CD8-positive, alpha-beta memory T cell (primary cell): ENCODE measurements around the gene HS6ST1. TPM values are rescaled to one million over a fixed set of nuclear protein-coding genes. Genes with fewer than 3 reads are reported as not detected.

ENCODE experiments used
- CTCF ChIA-PET: fragments of 350-600 bp; sonication (Branson Sonifier 250); formaldehyde crosslinking; loops from one replicate; lab custom pipeline; 2021; ENCODE audit warnings: antibody characterized with exemption; lab: Charles Lee
- POLR2A ChIA-PET: fragments of 350-600 bp; sonication (Branson Sonifier 250); formaldehyde crosslinking; loops from one replicate; lab custom pipeline; 2021; ENCODE audit warnings: antibody characterized with exemption; lab: Charles Lee
- DNase-seq, 5 donors: peaks; one replicate each; pipeline versions ENCODE4 v3.0.0 to v3.0.0-alpha.2; 2020 to 2022; ENCODE audit warnings: mixed read lengths in 1 of 5
- H3K27ac ChIP-seq: one replicate; pipeline ENCODE4 v1.7.0; 2013; ENCODE audit warnings: low read depth, mild to moderate bottlenecking, low read length, moderate library complexity
- H3K27me3 ChIP-seq: 2 replicates; pipeline ENCODE4 v1.7.0; 2013; ENCODE audit warnings: low read length, mild to moderate bottlenecking; ENCODE audit not compliant: insufficient read depth, poor library complexity, severe bottlenecking
- H3K36me3 ChIP-seq: 2 replicates; pipeline ENCODE4 v1.7.0; 2013; ENCODE audit warnings: mild to moderate bottlenecking, low read length, moderate library complexity; ENCODE audit not compliant: insufficient read depth
- H3K4me1 ChIP-seq: 2 replicates; pipeline ENCODE4 v1.7.0; 2013; ENCODE audit warnings: mild to moderate bottlenecking, low read length, moderate library complexity; ENCODE audit not compliant: insufficient read depth
- H3K4me3 ChIP-seq: 2 replicates; pipeline ENCODE4 v1.7.0; 2013; ENCODE audit warnings: mild to moderate bottlenecking, low read length
- H3K9me3 ChIP-seq: 2 replicates; pipeline ENCODE4 v1.7.0; 2013; ENCODE audit warnings: mild to moderate bottlenecking, low read length
- H3K27ac Mint-ChIP-seq, 8 donors: one replicate each; pipeline ENCODE4 v1.8.0; 2020 to 2021; ENCODE audit warnings: mixed read lengths in 8 of 8, mild to moderate bottlenecking in 6 of 8, inconsistent platforms in 3 of 8, moderate library complexity in 3 of 8
- H3K27me3 Mint-ChIP-seq, 2 donors: one replicate each; pipeline ENCODE4 v1.8.0; 2020 to 2021; ENCODE audit warnings: mixed read lengths in 2 of 2, mild to moderate bottlenecking in 1 of 2, moderate library complexity in 1 of 2
- H3K36me3 Mint-ChIP-seq, 3 donors: one replicate each; pipeline ENCODE4 v1.8.0; 2020 to 2021; ENCODE audit warnings: mixed read lengths in 3 of 3, inconsistent platforms in 1 of 3, mild to moderate bottlenecking in 1 of 3
- H3K4me1 Mint-ChIP-seq, 3 donors: one replicate each; pipeline ENCODE4 v1.8.0; 2020 to 2021; ENCODE audit warnings: mixed read lengths in 3 of 3, inconsistent platforms in 1 of 3, mild to moderate bottlenecking in 1 of 3
- H3K4me3 Mint-ChIP-seq, 7 donors: one replicate each; pipeline ENCODE4 v1.8.0; 2020 to 2021; ENCODE audit warnings: mixed read lengths in 7 of 7, mild to moderate bottlenecking in 6 of 7, moderate library complexity in 4 of 7, inconsistent platforms in 2 of 7
- H3K9me3 Mint-ChIP-seq, 5 donors: one replicate each; pipeline ENCODE4 v1.8.0; 2020 to 2022; ENCODE audit warnings: mixed read lengths in 5 of 5, mild to moderate bottlenecking in 3 of 5, moderate library complexity in 2 of 5, inconsistent platforms in 1 of 5
- polyA plus RNA-seq: library from polyadenylated mRNA; unstranded; fragments of 300-500 nt; fragmentation: Illumina TruSeq; gene quantifications from one replicate; pipeline ENCODE4 v1.2.3, GENCODE V29; 2021
- total RNA-seq, 2 experiments: library from RNA; stranded (reverse); gene quantifications; one replicate each; pipeline ENCODE4 v1.2.3, GENCODE V29; 2021

The HS6ST1 gene
- total and polyA plus RNA-seq, 3 experiments from 2014 or later = 4.6 to 18.2 (median 18.0) TPM

- Mint-ChIP-seq H3K27ac (no peak overlapping the region), H3K4me1 (no peaks in the 10 kb centered on the region), H3K9me3 (peaks cover 0 to 8% (median 6%) of the 10 kb centered on the region in 5 donors), H3K27me3 (peaks cover 7 to 21% of the 10 kb centered on the region in 2 donors), H3K4me3 (no peak overlapping the region), H3K36me3 (peaks cover 0 to 7% (median 0%) of the 10 kb centered on the region in 3 donors)
- no peaks in the 10 kb centered on the region for H3K36me3 ChIP-seq
- H3K9me3 ChIP-seq = no peaks in the 10 kb centered on the region
- CTCF ChIA-PET = no interaction called here
- POLR2A ChIA-PET = no interaction called here
- no peak overlapping the region for H3K27ac ChIP-seq
- no peak overlapping the region for H3K4me3 ChIP-seq
- no peaks in the 10 kb centered on the region for H3K4me1 ChIP-seq
- no peaks in the 10 kb centered on the region for H3K27me3 ChIP-seq
- no peak for DNase-seq
Observed at GRCh38 chr2:128345436-128346165, 26.9 kb upstream of the HS6ST1 start.

GRCh38 chr2:128344101-128344500, 25.4 kb upstream of the HS6ST1 start:
- no peaks in the 10 kb centered on the region for H3K27me3 ChIP-seq
- no peak overlapping the region for H3K4me3 Mint-ChIP-seq
- H3K27ac ChIP-seq = no peak overlapping the region
- no peak for DNase-seq
- POLR2A ChIA-PET = no interaction called here
- no peaks in the 10 kb centered on the region for H3K4me1 ChIP-seq
- H3K4me3 ChIP-seq = no peak overlapping the region
- H3K27ac Mint-ChIP-seq = no peak overlapping the region
- no peaks in the 10 kb centered on the region for H3K9me3 ChIP-seq
- H3K36me3 ChIP-seq = no peaks in the 10 kb centered on the region
- H3K36me3 Mint-ChIP-seq = no peaks in the 10 kb centered on the region
- no peaks in the 10 kb centered on the region for H3K4me1 Mint-ChIP-seq
- H3K27me3 Mint-ChIP-seq = peaks cover 7 to 9% of the 10 kb centered on the region in 2 donors
- H3K9me3 Mint-ChIP-seq = peaks cover 0 to 4% (median 0%) of the 10 kb centered on the region in 5 donors
- CTCF ChIA-PET = interaction anchor here (0.7 to 1.4 kb wide), 2 partner anchors 11 to 21 kb away, joined by 3 to 4 read pairs; no protein-coding TSS in a partner anchor

DNA sequence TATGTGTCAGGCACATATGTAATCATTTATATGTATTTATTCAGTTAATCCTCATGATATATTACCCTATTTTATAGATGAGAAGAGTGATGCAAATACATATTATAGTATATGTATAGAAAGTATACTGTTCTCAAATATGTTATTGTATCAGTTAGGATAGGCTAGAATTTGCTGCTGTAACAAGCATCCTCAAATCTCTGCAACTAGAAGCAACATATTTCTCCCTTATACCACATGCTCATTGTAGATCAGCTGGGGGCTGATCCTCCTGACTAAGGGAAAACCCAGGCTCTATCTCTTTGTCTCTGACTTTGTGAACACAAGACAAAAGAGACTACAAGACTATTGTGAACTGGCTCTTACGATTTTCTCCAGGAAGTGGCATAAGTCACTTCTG, 24.8 kb upstream of the HS6ST1 start:
- CTCF ChIA-PET = interaction anchor here (1.4 kb wide), 1 partner anchor 12 kb away, joined by 3 read pairs; no protein-coding TSS in a partner anchor
- no peak overlapping the region for H3K27ac Mint-ChIP-seq
- POLR2A ChIA-PET = no interaction called here
- Histone ChIP-seq H3K27me3 (no peaks in the 10 kb centered on the region), H3K4me1 (no peaks in the 10 kb centered on the region), H3K27ac (no peak overlapping the region), H3K36me3 (no peaks in the 10 kb centered on the region), H3K9me3 (no peaks in the 10 kb centered on the region), H3K4me3 (no peak overlapping the region)
- no peaks in the 10 kb centered on the region for H3K36me3 Mint-ChIP-seq
- no peak overlapping the region for H3K4me3 Mint-ChIP-seq
- DNase-seq = no peak
- H3K4me1 Mint-ChIP-seq = no peaks in the 10 kb centered on the region
- H3K27me3 Mint-ChIP-seq = peaks cover 4 to 7% of the 10 kb centered on the region in 2 donors
- H3K9me3 Mint-ChIP-seq = peaks cover 0 to 3% (median 0%) of the 10 kb centered on the region in 5 donors

GRCh38 chr2:128342550-128342949, 23.9 kb upstream of the HS6ST1 start:
- H3K4me1 ChIP-seq = no peaks in the 10 kb centered on the region
- ChIA-PET POLR2A (no interaction called here), CTCF (interaction anchor here (1.4 kb wide), 1 partner anchor 13 kb away, joined by 3 read pairs; no protein-coding TSS in a partner anchor)
- no peak for DNase-seq
- H3K27ac ChIP-seq = no peak overlapping the region
- no peak overlapping the region for H3K27ac Mint-ChIP-seq
- H3K36me3 Mint-ChIP-seq = no peaks in the 10 kb centered on the region
- H3K9me3 Mint-ChIP-seq = peaks cover 0 to 3% (median 0%) of the 10 kb centered on the region in 5 donors
- H3K9me3 ChIP-seq = no peaks in the 10 kb centered on the region
- no peak overlapping the region for H3K4me3 Mint-ChIP-seq
- no peaks in the 10 kb centered on the region for H3K4me1 Mint-ChIP-seq
- H3K27me3 Mint-ChIP-seq = peaks cover 2 to 7% of the 10 kb centered on the region in 2 donors
- no peaks in the 10 kb centered on the region for H3K36me3 ChIP-seq
- no peak overlapping the region for H3K4me3 ChIP-seq
- no peaks in the 10 kb centered on the region for H3K27me3 ChIP-seq

- DNase-seq = no peak
- Mint-ChIP-seq H3K36me3 (no peaks in the 10 kb centered on the region), H3K9me3 (peaks cover 0 to 3% (median 0%) of the 10 kb centered on the region in 5 donors), H3K4me1 (no peaks in the 10 kb centered on the region), H3K27ac (no peak overlapping the region), H3K4me3 (no peak overlapping the region), H3K27me3 (peaks cover 3 to 8% of the 10 kb centered on the region in 2 donors)
- POLR2A ChIA-PET = no interaction called here
- Histone ChIP-seq H3K36me3 (no peaks in the 10 kb centered on the region), H3K4me3 (no peak overlapping the region), H3K27me3 (no peaks in the 10 kb centered on the region), H3K4me1 (no peaks in the 10 kb centered on the region), H3K27ac (no peak overlapping the region), H3K9me3 (no peaks in the 10 kb centered on the region)
- CTCF ChIA-PET = no interaction called here
Observed at GRCh38 chr2:128341621-128342020, 23.0 kb upstream of the HS6ST1 start.

GRCh38 chr2:128332091-128332634, 13.5 kb upstream of the HS6ST1 start:
- H3K9me3 Mint-ChIP-seq = peaks cover 19 to 26% (median 22%) of the 10 kb centered on the region in 5 donors
- CTCF ChIA-PET = no interaction called here
- no peak for DNase-seq
- Histone ChIP-seq H3K4me1 (no peaks in the 10 kb centered on the region), H3K9me3 (no peaks in the 10 kb centered on the region), H3K36me3 (no peaks in the 10 kb centered on the region), H3K4me3 (no peak overlapping the region), H3K27me3 (no peaks in the 10 kb centered on the region), H3K27ac (no peak overlapping the region)
- no peaks in the 10 kb centered on the region for H3K4me1 Mint-ChIP-seq
- no peak overlapping the region for H3K27ac Mint-ChIP-seq
- H3K27me3 Mint-ChIP-seq = peaks cover 22 to 47% of the 10 kb centered on the region in 2 donors
- H3K36me3 Mint-ChIP-seq = peaks cover 0 to 5% (median 0%) of the 10 kb centered on the region in 3 donors
- no peak overlapping the region for H3K4me3 Mint-ChIP-seq
- POLR2A ChIA-PET = no interaction called here

DNA sequence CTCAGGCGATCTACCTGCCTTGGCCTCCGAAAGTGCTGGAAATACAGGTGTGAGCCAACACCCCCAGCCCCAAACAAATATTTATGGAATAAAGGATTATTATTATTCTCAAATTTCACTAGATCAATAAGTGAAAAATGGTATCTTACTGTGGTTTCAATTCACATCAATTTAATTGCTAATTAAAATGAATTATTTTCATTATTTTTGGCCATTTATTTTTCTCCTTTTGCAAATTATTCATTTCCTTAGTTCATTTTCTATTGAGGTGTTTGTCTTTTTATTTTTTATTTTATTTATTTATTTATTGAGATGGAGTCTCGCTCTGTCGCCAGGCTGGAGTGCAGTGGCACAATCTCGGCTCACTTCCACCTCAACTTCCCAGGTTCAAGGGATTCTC, 11.9 kb upstream of the HS6ST1 start:
- peaks cover 19 to 26% (median 22%) of the 10 kb centered on the region in 5 donors for H3K9me3 Mint-ChIP-seq
- Histone ChIP-seq H3K27me3 (no peaks in the 10 kb centered on the region), H3K4me3 (no peak overlapping the region), H3K4me1 (no peaks in the 10 kb centered on the region), H3K36me3 (no peaks in the 10 kb centered on the region), H3K9me3 (no peaks in the 10 kb centered on the region), H3K27ac (no peak overlapping the region)
- CTCF ChIA-PET = no interaction called here
- no peak for DNase-seq
- no peak overlapping the region for H3K4me3 Mint-ChIP-seq
- H3K4me1 Mint-ChIP-seq = no peaks in the 10 kb centered on the region
- H3K36me3 Mint-ChIP-seq = peaks cover 0 to 5% (median 0%) of the 10 kb centered on the region in 3 donors
- peaks cover 19 to 42% of the 10 kb centered on the region in 2 donors for H3K27me3 Mint-ChIP-seq
- no peak overlapping the region for H3K27ac Mint-ChIP-seq
- POLR2A ChIA-PET = no interaction called here

GRCh38 chr2:128329607-128330006, 10.9 kb upstream of the HS6ST1 start:
- POLR2A ChIA-PET = no interaction called here
- H3K27ac ChIP-seq = no peak overlapping the region

More at GRCh38 chr2:128329607-128330006, 10.9 kb upstream of the HS6ST1 start:
- Mint-ChIP-seq H3K9me3 (peaks cover 19 to 26% (median 21%) of the 10 kb centered on the region in 5 donors), H3K4me1 (no peaks in the 10 kb centered on the region), H3K27ac (no peak overlapping the region), H3K36me3 (peaks cover 0 to 5% (median 0%) of the 10 kb centered on the region in 3 donors), H3K4me3 (no peak overlapping the region), H3K27me3 (peaks cover 19 to 36% of the 10 kb centered on the region in 2 donors)
- CTCF ChIA-PET = no interaction called here
- Histone ChIP-seq H3K4me1 (no peaks in the 10 kb centered on the region), H3K36me3 (no peaks in the 10 kb centered on the region), H3K27me3 (no peaks in the 10 kb centered on the region), H3K9me3 (no peaks in the 10 kb centered on the region), H3K4me3 (no peak overlapping the region)
- no peak for DNase-seq
